ENCODE measurements around the gene BLTP1.

BLTP1 gene

GRCh38 chr4:122172266-122172665, 20.1 kb downstream of the BLTP1 start:
- H3K27ac ChIP-seq (ENCODE audit: low read length) = no peak overlapping the region

GRCh38 chr4:122178961-122179360, 26.8 kb downstream of the BLTP1 start:
- TF ChIP-seq CTCF (IDR thresholded peaks at IDR 0.05; ENCODE audit: borderline replicate concordance, extremely low read depth, low read length, poor library complexity, severe bottlenecking) (no peak), EZH2 (IDR thresholded peaks at IDR 0.05; ENCODE audit: borderline replicate concordance, low read depth, low read length, severe bottlenecking) (no peak)
- ATAC-seq (ENCODE audit: insufficient read depth, low read depth) = no peak
- H3K27ac ChIP-seq (ENCODE audit: low read length) = no peak overlapping the region

More at GRCh38 chr4:122172266-122172665, 20.1 kb downstream of the BLTP1 start:
- Histone ChIP-seq H3K27me3 (ENCODE audit: insufficient read depth, low read length, poor library complexity) (no peaks in the 10 kb centered on the region), H3K36me3 (ENCODE audit: insufficient read depth, low read length) (peaks cover 14% of the 10 kb centered on the region), H4K20me1 (ENCODE audit: insufficient read depth, low read length) (peaks cover 5% of the 10 kb centered on the region; the same call in 1 of the 2 replicates), H3K9ac (ENCODE audit: low read depth, low read length) (no peak overlapping the region), H2AFZ (ENCODE audit: low read depth, low read length) (no peak overlapping the region), H3K4me1 (ENCODE audit: insufficient read depth, low read length) (no peaks in the 10 kb centered on the region), H3K4me3 (ENCODE audit: low read depth in 1 of 2, low read length in 2 of 2) (no peak overlapping the region), H3K9me3 (ENCODE audit: insufficient read depth, low read length, severe bottlenecking) (no peaks in the 10 kb centered on the region), H3K79me2 (ENCODE audit: insufficient read depth, low read length) (peaks cover 5% of the 10 kb centered on the region; the same call in 1 of the 2 replicates), H3K4me2 (ENCODE audit: insufficient read depth, low read length) (no peak overlapping the region)
- no peak for TF ChIP-seq EZH2 (IDR thresholded peaks at IDR 0.05; ENCODE audit: borderline replicate concordance, low read depth, low read length, severe bottlenecking)
- no peak for TF ChIP-seq CTCF (IDR thresholded peaks at IDR 0.05; ENCODE audit: borderline replicate concordance, extremely low read depth, low read length, poor library complexity, severe bottlenecking)
- DNase-seq (no peak), ATAC-seq (ENCODE audit: insufficient read depth, low read depth) (no peak)

GRCh38 chr4:122195718-122196117, 43.6 kb downstream of the BLTP1 start:
- Histone ChIP-seq H4K20me1 (ENCODE audit: insufficient read depth, low read length) (no peaks in the 10 kb centered on the region), H3K4me2 (ENCODE audit: insufficient read depth, low read length) (no peak overlapping the region), H3K79me2 (ENCODE audit: insufficient read depth, low read length) (no peaks in the 10 kb centered on the region), H3K27me3 (ENCODE audit: insufficient read depth, low read length, poor library complexity) (no peaks in the 10 kb centered on the region), H2AFZ (ENCODE audit: low read depth, low read length) (no peak overlapping the region), H3K4me1 (ENCODE audit: insufficient read depth, low read length) (no peaks in the 10 kb centered on the region), H3K9ac (ENCODE audit: low read depth, low read length) (no peak overlapping the region), H3K27ac (ENCODE audit: low read length) (no peak overlapping the region), H3K4me3 (ENCODE audit: low read depth in 1 of 2, low read length in 2 of 2) (no peak overlapping the region), H3K9me3 (ENCODE audit: insufficient read depth, low read length, severe bottlenecking) (no peaks in the 10 kb centered on the region), H3K36me3 (ENCODE audit: insufficient read depth, low read length) (peaks cover 29% of the 10 kb centered on the region)
- TF ChIP-seq CTCF (IDR thresholded peaks at IDR 0.05; ENCODE audit: borderline replicate concordance, extremely low read depth, low read length, poor library complexity, severe bottlenecking) = no peak
- TF ChIP-seq EZH2 (IDR thresholded peaks at IDR 0.05; ENCODE audit: borderline replicate concordance, low read depth, low read length, severe bottlenecking) = no peak
- DNase-seq (no peak), ATAC-seq (ENCODE audit: insufficient read depth, low read depth) (no peak)

More at GRCh38 chr4:122178961-122179360, 26.8 kb downstream of the BLTP1 start:
- peaks cover 36% of the 10 kb centered on the region for H3K36me3 ChIP-seq (ENCODE audit: insufficient read depth, low read length)
- H4K20me1 ChIP-seq (ENCODE audit: insufficient read depth, low read length) = no peaks in the 10 kb centered on the region
- no peak overlapping the region for H3K4me2 ChIP-seq (ENCODE audit: insufficient read depth, low read length)
- H3K27me3 ChIP-seq (ENCODE audit: insufficient read depth, low read length, poor library complexity) = no peaks in the 10 kb centered on the region
- H2AFZ ChIP-seq (ENCODE audit: low read depth, low read length) = no peak overlapping the region
- no peaks in the 10 kb centered on the region for H3K79me2 ChIP-seq (ENCODE audit: insufficient read depth, low read length)
- no peak for DNase-seq
- H3K4me3 ChIP-seq (ENCODE audit: low read depth in 1 of 2, low read length in 2 of 2) = no peak overlapping the region
- H3K9ac ChIP-seq (ENCODE audit: low read depth, low read length) = no peak overlapping the region
- H3K9me3 ChIP-seq (ENCODE audit: insufficient read depth, low read length, severe bottlenecking) = no peaks in the 10 kb centered on the region
- no peaks in the 10 kb centered on the region for H3K4me1 ChIP-seq (ENCODE audit: insufficient read depth, low read length)
